Measurements from ENCODE around the gene PDCD7. TPM values are rescaled to one million over a fixed set of nuclear protein-coding genes. Genes with fewer than 3 reads are reported as not detected.
A peak's percentile ranks its signal among the peaks of the same experiment; 100 is the strongest.

Gene PDCD7
- total RNA-seq, 1 donor from 2014 or later, result 34.5 TPM

DNA sequence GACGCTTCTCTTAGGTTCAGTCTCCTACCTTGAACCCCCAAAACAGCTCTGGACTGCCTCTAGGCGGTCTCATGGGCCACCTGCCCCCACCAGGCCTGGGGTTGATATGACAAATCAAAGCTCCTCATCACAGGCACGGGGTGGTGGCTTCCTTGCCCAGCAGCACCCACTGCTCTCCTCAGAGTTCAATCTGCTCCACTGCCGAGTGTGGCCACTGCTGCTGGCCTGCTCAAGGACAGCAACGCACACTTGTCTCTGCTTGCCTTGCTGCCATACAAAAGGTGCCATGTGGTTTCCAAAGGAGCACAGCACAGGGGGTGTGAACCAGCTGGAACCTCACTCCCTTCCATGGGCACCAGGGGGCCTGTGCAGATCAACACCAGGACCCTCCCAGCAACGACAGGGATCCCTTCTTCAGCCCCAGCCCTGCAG lies 46.9 kb downstream of the PDCD7 start:
- Mint-ChIP-seq H3K27ac (no peak overlapping the region), H3K27me3 (ENCODE audit: low read depth) (peaks cover 27% of the 10 kb centered on the region), H3K4me1 (peaks cover 59% of the 10 kb centered on the region), H3K36me3 (no peaks in the 10 kb centered on the region), H3K4me3 (no peak overlapping the region), H3K9me3 (no peaks in the 10 kb centered on the region)
- no peak for DNase-seq (ENCODE audit: low spot score in 2 of 2, unreplicated experiment in 2 of 2)
- TF ChIP-seq, protein P1, sequence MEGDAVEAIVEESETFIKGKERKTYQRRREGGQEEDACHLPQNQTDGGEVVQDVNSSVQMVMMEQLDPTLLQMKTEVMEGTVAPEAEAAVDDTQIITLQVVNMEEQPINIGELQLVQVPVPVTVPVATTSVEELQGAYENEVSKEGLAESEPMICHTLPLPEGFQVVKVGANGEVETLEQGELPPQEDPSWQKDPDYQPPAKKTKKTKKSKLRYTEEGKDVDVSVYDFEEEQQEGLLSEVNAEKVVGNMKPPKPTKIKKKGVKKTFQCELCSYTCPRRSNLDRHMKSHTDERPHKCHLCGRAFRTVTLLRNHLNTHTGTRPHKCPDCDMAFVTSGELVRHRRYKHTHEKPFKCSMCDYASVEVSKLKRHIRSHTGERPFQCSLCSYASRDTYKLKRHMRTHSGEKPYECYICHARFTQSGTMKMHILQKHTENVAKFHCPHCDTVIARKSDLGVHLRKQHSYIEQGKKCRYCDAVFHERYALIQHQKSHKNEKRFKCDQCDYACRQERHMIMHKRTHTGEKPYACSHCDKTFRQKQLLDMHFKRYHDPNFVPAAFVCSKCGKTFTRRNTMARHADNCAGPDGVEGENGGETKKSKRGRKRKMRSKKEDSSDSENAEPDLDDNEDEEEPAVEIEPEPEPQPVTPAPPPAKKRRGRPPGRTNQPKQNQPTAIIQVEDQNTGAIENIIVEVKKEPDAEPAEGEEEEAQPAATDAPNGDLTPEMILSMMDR (IDR thresholded peaks at IDR 0.05; ENCODE audit: unreplicated experiment), result no peak

DNA sequence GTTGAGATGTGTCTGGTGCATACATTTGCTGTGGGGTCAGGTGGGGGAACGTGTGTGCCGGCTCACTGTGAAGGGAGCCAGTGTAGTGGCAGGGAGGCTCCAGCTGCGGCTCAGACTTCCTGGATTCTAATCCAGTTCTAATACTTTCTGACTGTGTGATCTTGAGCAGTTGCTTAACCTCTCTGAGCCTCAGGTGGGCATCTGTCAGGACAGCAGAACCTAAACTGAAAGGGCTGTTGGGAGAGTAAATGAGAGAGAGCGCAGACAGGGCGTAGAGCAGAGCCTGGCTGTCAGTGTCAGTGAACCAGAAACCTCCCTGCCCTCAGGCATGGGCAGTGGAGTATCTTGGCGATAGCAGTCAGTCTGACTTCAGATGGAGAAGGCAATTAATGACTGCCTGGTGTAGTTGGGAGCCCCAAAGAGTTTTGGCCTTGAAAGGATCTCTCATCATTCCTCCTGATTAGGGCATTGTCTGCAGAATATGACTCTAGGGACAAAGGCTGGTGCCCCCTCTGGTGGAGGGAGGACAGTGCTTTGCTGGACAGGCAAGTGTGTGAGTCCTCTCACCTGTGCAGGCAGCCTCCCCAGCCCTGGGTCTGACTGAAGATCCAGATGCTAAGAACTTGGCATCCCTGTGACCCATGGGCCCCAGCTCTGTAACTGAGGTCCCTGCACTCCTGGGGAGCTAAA lies 47.5 kb downstream of the PDCD7 start:
- no peak for DNase-seq (ENCODE audit: low spot score in 2 of 2, unreplicated experiment in 2 of 2)
- peaks cover 28% of the 10 kb centered on the region for H3K27me3 Mint-ChIP-seq (ENCODE audit: low read depth)
- no peaks in the 10 kb centered on the region for H3K9me3 Mint-ChIP-seq
- no peak overlapping the region for H3K4me3 Mint-ChIP-seq
- H3K27ac Mint-ChIP-seq, result no peak overlapping the region
- TF ChIP-seq, protein P1 (IDR thresholded peaks at IDR 0.05; ENCODE audit: unreplicated experiment), result no peak
- H3K4me1 Mint-ChIP-seq, result peaks cover 63% of the 10 kb centered on the region
- H3K36me3 Mint-ChIP-seq, result no peaks in the 10 kb centered on the region

DNA sequence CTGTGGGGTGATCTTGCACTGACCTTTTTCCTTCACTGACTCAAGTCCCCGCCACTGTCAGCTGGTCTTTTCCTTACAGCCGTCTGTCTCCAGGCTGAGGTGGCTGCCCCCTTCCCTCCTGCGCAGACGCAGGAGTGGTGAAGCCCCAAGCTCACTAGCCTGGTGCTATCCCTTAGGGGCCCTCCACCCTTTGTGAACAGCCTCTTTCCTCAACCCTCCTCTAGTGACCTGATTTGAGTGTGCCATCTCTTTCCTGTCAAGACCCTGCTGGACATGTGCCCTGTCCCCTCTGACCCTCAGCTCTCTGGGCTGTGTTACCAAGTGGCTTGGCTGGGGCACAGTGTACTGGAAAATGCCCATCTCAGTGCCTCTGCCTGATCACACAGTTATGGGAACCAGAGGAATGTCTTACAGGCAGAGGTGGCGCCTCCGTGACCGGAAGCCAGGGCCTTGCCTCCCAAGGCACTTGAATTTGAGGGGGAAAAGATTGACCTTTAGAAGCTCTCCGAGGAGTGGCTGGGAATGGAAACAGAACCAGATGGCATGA lies 48.3 kb downstream of the PDCD7 start:
- Mint-ChIP-seq H3K9me3 (no peaks in the 10 kb centered on the region), H3K4me1 (peaks cover 66% of the 10 kb centered on the region), H3K4me3 (no peak overlapping the region), H3K27me3 (ENCODE audit: low read depth) (peaks cover 31% of the 10 kb centered on the region), H3K36me3 (no peaks in the 10 kb centered on the region), H3K27ac (no peak overlapping the region)
- TF ChIP-seq, protein P1 (IDR thresholded peaks at IDR 0.05; ENCODE audit: unreplicated experiment), result no peak
- DNase-seq (ENCODE audit: low spot score in 2 of 2, unreplicated experiment in 2 of 2), result no peak

DNA sequence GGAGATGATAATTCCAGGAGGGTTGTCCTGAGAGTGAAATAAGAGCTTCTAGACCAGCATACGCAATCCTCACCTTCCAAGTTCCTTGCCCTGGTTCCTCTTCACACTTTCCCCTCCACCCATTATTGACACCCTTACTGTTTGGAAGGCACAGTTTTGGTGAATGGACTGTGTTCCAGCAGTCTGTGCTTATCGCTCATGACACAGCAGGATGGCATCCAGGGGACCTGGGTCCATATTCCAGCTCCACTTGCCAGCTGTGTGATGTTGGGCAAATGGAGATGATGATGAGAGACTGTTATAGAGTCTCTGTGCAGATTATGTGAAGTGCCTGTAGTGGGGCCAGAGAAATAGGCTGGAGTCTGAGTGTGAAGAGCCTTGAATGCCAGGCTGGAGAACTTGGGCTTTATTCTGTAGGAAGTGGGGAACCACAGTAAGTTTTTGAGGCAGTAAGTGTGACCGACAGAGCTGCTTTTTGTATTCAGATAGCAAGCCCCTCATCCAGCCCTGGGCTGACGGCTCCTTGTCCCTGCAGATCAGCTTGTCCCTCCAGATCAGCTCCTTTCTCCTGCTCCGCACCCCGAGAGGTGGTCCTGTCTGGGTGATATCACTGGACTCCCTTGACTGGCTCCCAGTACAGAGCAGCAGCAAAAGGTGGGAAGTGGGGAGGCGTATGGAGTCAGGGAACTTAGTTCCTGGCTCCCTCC lies 49.0 kb downstream of the PDCD7 start:
- peaks cover 66% of the 10 kb centered on the region for H3K4me1 Mint-ChIP-seq
- no peak overlapping the region for H3K27ac Mint-ChIP-seq
- TF ChIP-seq, protein P1 (IDR thresholded peaks at IDR 0.05; ENCODE audit: unreplicated experiment), result no peak
- no peaks in the 10 kb centered on the region for H3K36me3 Mint-ChIP-seq
- no peaks in the 10 kb centered on the region for H3K9me3 Mint-ChIP-seq
- H3K27me3 Mint-ChIP-seq (ENCODE audit: low read depth), result peaks cover 31% of the 10 kb centered on the region
- no peak overlapping the region for H3K4me3 Mint-ChIP-seq
- no peak for DNase-seq (ENCODE audit: low spot score in 2 of 2, unreplicated experiment in 2 of 2)

DNA sequence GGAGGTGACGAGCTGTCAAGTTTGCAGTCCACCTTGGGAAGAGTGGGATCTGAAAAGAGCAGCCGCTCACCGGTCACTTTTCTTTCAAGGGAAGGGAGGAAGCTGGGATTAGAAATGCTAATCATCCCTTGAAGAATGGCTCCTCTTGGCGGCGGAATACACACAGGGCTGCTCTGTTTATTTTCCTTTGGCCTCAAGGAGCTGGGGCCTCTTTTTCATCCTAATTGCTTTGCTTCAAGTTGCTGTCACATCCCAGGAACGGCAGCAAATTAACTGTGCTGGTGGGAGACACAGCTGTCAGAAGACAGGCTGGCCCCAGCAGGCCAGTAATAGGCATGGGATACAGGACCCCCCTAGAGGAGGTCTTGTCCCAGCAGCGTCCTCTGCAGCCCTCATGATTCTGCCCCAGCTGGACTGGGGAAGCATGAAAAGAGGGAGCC lies 50.3 kb downstream of the PDCD7 start:
- no peak for DNase-seq (ENCODE audit: low spot score in 2 of 2, unreplicated experiment in 2 of 2)
- Mint-ChIP-seq H3K36me3 (no peaks in the 10 kb centered on the region), H3K4me3 (no peak overlapping the region), H3K9me3 (no peaks in the 10 kb centered on the region), H3K27me3 (ENCODE audit: low read depth) (peaks cover 40% of the 10 kb centered on the region), H3K27ac (peak overlapping the region; percentile 69), H3K4me1 (peaks cover 55% of the 10 kb centered on the region)
- TF ChIP-seq, protein P1 (IDR thresholded peaks at IDR 0.05; ENCODE audit: unreplicated experiment), result no peak

Measured in mesothelial cell of epicardium (in vitro differentiated cells).